Memory B cell (primary cell): ENCODE data around the gene FPR3.
A peak's percentile ranks its signal among the peaks of the same experiment; 100 is the strongest.

Experiments used
- ATAC-seq: fragments of 150-1000 bp; cut with Tn5 transposase; 2 replicates; pipeline ENCODE4 v1.10.0; 2021; ENCODE audit warnings: low read depth, mild to moderate bottlenecking, moderate library complexity
- DNase-seq, 2 donors: peaks; one replicate each; pipeline ENCODE4 v3.0.0; 2022; ENCODE audit warnings: low spot score in 2 of 2
- H3K27ac Mint-ChIP-seq: one replicate; pipeline ENCODE4 v1.8.0; 2022; ENCODE audit warnings: mild to moderate bottlenecking, moderate library complexity, mixed read lengths
- H3K27me3 Mint-ChIP-seq: one replicate; pipeline ENCODE4 v1.8.0; 2022; ENCODE audit warnings: mixed read lengths
- H3K36me3 Mint-ChIP-seq: one replicate; pipeline ENCODE4 v1.8.0; 2022; ENCODE audit warnings: mild to moderate bottlenecking, mixed read lengths
- H3K4me1 Mint-ChIP-seq: one replicate; pipeline ENCODE4 v1.8.0; 2022; ENCODE audit warnings: mixed read lengths
- H3K4me3 Mint-ChIP-seq: one replicate; pipeline ENCODE4 v1.8.0; 2022; ENCODE audit warnings: mild to moderate bottlenecking, moderate library complexity, mixed read lengths
- H3K9me3 Mint-ChIP-seq: one replicate; pipeline ENCODE4 v1.8.0; 2022; ENCODE audit warnings: mixed read lengths

The FPR3 gene, protein sequence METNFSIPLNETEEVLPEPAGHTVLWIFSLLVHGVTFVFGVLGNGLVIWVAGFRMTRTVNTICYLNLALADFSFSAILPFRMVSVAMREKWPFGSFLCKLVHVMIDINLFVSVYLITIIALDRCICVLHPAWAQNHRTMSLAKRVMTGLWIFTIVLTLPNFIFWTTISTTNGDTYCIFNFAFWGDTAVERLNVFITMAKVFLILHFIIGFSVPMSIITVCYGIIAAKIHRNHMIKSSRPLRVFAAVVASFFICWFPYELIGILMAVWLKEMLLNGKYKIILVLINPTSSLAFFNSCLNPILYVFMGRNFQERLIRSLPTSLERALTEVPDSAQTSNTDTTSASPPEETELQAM

DNA sequence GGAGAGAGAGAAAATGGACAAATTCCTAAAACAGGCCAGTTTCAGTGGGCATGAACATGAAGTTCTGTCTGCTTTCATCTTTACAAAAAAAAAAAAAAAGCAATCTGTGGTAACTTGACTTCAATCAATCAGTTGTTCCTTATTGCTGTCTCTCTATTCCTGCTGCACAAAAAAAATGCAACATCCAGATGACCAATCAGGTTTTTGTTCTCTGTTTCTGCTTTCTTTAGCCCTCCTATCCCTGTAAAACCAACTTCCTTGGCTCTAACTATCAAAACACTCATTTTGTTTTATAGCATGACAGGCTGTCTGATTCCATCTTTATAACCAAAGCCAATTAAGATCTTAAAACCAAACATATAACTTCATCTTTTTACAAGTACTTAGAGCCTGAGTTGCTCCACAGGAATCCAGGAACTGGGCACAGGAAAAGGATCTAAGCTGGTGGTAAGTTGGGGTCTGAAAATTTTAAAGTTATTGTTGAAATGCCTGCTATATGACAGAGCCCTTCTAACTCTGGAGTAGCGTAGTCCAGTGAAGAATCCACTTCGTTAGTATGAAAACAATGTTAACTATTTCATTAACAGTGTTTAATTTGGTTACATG, at the start of gene FPR3:
Gene FPR3 (plus strand): TSS at position 273 of the 606 bp plus-strand sequence. CDS start 28,592 bp downstream, outside the sequence.
- H3K4me1 Mint-ChIP-seq = no peaks in the 10 kb centered on the region
- H3K27me3 Mint-ChIP-seq = peaks cover 10% of the 10 kb centered on the region
- H3K27ac Mint-ChIP-seq = no peak within 1 kb of the TSS
- no peak within 1 kb of the TSS for H3K4me3 Mint-ChIP-seq
- ATAC-seq (no peak), DNase-seq (no peak)
- H3K36me3 Mint-ChIP-seq = peaks cover 2% of the 10 kb centered on the region
- H3K9me3 Mint-ChIP-seq = peaks cover 5% of the 10 kb centered on the region

DNA sequence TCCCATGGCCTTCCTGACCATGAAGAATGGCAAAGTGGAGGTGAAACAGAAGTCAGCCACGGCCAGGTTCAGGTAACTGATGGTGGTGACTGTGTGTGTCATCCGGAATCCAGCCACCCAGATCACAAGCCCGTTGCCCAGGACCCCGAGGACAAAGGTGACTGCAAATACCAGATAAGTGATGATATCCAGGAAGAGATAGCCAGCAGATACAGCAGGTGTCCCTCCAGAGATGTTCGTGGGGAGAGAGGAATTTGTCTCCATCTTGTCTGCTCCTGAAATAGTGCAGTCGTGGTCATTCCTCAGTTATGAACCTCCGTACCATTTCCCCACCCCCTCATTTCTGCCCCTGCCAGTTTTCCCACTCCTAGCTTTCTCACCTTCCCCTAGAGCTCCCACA, 48.2 kb upstream of the FPR3 start:
- Mint-ChIP-seq H3K27me3 (no peaks in the 10 kb centered on the region), H3K27ac (no peak overlapping the region), H3K9me3 (peaks cover 10% of the 10 kb centered on the region), H3K4me3 (no peak overlapping the region), H3K36me3 (no peaks in the 10 kb centered on the region), H3K4me1 (peaks cover 6% of the 10 kb centered on the region)
- ATAC-seq = no peak
- no peak for DNase-seq

DNA sequence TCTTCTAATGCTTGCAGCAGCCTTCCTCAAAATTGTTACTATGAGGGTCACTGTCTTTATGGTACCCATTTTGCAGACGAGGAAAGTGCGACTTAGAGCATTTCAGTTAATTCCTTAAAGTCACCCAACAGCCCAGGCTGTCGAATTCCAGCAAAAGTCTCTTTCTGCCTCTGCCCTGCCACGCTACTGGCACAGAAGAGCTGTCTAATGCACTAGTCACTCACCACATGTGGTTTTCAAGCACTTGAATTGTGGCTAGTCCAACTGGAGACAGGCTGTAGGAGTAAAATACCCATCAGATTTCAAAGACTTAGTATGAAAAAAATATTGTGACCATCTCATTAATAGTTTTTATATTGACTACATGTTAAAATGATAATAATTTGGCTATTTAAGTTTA, 45.0 kb upstream of the FPR3 start:
- no peak overlapping the region for H3K27ac Mint-ChIP-seq
- peaks cover 16% of the 10 kb centered on the region for H3K9me3 Mint-ChIP-seq
- no peak overlapping the region for H3K4me3 Mint-ChIP-seq
- H3K27me3 Mint-ChIP-seq = no peaks in the 10 kb centered on the region
- ATAC-seq (no peak), DNase-seq (no peak)
- peaks cover 2% of the 10 kb centered on the region for H3K36me3 Mint-ChIP-seq
- peaks cover 10% of the 10 kb centered on the region for H3K4me1 Mint-ChIP-seq

DNA sequence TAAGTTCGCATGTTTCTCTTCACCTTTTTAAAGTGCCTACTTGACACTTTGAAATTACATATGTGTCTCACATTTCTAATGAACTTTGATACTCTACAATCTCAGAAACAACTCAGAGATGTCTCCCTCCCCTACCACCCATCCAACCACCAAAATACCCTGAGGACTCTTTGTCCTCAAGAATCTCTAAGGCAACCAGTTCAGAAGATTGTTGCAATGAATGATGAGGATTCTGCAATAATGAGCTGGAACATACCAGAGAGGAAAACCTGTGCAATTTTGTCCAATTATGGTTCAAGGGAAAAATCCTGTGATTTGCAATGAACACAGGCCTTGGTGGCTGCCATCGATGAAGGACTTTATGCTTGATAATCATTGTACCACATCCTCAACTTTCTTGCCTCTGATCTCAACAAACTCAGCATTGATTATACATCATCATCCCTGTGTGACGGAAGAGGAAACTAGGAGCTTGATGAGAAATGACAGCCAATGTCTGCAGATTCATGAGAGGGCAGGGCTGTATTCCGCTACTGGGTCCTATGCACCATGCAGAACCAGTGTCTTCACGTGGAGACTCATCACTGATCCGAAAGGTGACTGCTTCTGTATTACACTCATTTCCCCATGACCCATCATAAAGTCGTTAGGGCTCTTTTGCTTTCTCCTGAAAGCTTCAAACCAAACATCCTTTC, 44.4 kb upstream of the FPR3 start:
- peaks cover 2% of the 10 kb centered on the region for H3K36me3 Mint-ChIP-seq
- peaks cover 16% of the 10 kb centered on the region for H3K9me3 Mint-ChIP-seq
- H3K4me3 Mint-ChIP-seq = no peak overlapping the region
- DNase-seq (no peak), ATAC-seq (no peak)
- H3K27me3 Mint-ChIP-seq = peaks cover 2% of the 10 kb centered on the region
- peaks cover 10% of the 10 kb centered on the region for H3K4me1 Mint-ChIP-seq
- H3K27ac Mint-ChIP-seq = no peak overlapping the region

DNA sequence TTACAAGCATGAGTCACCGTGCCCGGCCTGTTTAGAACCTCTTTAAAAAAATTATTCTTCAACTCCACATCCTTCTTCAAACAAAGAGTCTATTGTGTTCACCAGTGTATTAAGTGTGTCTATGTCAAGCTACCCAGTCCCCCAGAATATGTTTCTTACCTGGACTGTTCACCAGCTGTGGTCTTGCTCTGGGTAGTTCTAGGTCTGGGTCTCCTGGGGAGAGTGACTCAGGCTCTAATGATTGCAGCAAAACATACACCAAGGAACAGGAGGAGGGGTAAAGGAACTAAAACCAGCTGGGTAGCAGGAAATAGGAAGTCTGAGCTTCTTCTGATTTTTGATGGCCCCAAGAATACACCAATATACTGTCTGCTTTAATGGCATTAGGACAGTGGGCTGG, 43.3 kb upstream of the FPR3 start, which contains the start of gene FPR1:
Gene FPR1 (minus strand): TSS at position 224 of the 400 bp plus-strand sequence. CDS start 4,884 bp downstream, outside the sequence.
- H3K36me3 Mint-ChIP-seq = peaks cover 2% of the 10 kb centered on the region
- DNase-seq (no peak), ATAC-seq (peak; percentile 79)
- peaks cover 10% of the 10 kb centered on the region for H3K4me1 Mint-ChIP-seq
- peaks cover 19% of the 10 kb centered on the region for H3K9me3 Mint-ChIP-seq
- H3K27ac Mint-ChIP-seq = no peak within 1 kb of the TSS
- peak within 1 kb of the TSS; percentile 18 for H3K4me3 Mint-ChIP-seq
- H3K27me3 Mint-ChIP-seq = peaks cover 5% of the 10 kb centered on the region

DNA sequence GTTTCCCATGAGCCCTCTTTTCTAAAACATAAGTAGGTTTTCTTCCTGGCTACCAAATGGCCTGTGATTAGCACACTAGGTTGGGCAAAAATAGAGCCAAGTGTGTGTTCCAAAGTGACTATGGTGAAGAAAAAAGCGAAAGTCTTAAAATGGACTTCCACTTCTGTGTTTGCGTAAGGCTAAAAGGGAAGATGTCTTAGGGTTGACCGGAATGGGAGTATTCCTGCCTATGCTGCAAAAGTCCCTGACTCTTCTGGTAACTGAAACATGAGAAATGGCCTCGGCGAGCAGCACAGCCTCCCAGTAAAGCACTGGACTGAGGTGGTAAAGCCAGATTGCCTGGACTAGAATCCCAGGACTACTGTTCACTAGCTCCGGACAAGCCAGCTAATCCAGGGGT, 40.8 kb upstream of the FPR3 start:
- Mint-ChIP-seq H3K9me3 (peaks cover 15% of the 10 kb centered on the region), H3K27me3 (peaks cover 5% of the 10 kb centered on the region), H3K4me3 (no peak overlapping the region), H3K36me3 (peaks cover 2% of the 10 kb centered on the region), H3K27ac (no peak overlapping the region), H3K4me1 (peaks cover 10% of the 10 kb centered on the region)
- no peak for ATAC-seq
- DNase-seq = no peak

DNA sequence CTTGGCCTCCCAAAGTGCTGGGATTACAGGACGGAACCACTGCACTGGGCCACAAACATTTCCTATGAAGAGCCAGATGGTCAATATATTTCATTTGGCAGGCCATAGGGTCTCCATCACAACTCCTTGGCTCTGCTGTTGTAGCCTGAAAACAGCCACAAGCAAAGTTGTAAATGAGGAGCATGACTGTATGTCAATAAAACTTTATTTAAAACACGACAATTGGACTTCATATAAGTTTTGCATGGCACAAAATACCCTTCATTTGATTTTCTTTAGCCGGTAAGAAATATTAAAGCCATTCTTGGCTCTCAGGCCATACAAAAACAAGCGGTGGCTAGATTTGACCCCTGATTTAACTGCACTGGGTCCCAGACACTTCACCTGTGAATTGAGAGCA, 40.2 kb upstream of the FPR3 start:
- H3K27me3 Mint-ChIP-seq = peaks cover 5% of the 10 kb centered on the region
- ATAC-seq = no peak
- peaks cover 14% of the 10 kb centered on the region for H3K9me3 Mint-ChIP-seq
- DNase-seq = no peak
- peaks cover 2% of the 10 kb centered on the region for H3K36me3 Mint-ChIP-seq
- H3K27ac Mint-ChIP-seq = no peak overlapping the region
- no peak overlapping the region for H3K4me3 Mint-ChIP-seq
- peaks cover 10% of the 10 kb centered on the region for H3K4me1 Mint-ChIP-seq

DNA sequence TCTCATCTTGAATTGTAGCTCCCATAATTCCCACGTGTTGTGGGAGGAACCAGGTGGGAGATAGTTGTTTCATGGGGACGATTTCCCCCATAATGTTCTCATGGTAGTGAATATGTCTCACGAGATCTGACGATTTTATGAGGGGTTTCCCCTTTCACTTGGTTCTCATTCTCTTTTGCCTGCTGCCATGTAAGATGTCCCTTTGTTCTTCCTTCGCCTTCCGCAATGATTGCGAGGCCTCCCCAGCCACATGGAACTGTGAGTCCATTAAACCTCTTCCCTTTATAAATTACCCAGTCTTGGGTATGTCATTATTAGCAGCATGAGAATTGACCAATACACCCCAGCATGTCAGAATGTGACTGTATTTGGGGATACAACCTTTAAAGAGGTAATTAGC, 39.4 kb upstream of the FPR3 start:
- DNase-seq (no peak), ATAC-seq (no peak)
- Mint-ChIP-seq H3K27me3 (peaks cover 5% of the 10 kb centered on the region), H3K4me3 (no peak overlapping the region), H3K9me3 (peaks cover 14% of the 10 kb centered on the region), H3K27ac (no peak overlapping the region), H3K4me1 (peaks cover 10% of the 10 kb centered on the region), H3K36me3 (peaks cover 2% of the 10 kb centered on the region)

DNA sequence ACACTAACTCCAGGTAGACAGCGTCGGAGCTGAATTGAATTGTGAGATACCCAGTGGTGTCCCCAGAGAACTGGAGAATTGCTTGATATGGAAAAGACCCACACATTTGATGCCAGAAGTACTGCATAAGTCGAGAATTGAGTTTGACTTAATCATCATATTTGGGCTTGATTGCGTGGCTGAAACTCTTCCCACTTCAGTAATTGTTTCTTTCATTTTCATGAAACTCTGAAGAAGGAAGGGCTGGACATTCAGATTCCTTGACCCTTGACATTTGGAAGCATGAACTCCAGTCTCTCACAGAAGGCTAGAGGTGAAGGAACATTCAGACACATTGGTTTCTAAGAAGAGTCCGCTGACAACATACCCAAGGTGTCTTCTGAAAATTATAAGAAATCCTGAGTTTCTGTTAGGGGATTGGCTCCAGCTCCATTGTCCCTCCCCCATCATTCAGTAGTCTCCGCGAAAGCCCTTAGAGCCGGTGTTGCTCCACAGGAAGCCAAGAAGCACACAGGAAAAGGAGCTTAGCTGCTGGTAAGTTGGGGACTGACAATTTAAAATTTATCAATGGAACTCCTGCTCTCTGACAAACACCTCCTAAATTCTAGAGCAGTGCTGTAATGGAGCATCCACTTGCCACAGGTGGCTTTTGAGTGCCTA, 34.1 kb upstream of the FPR3 start, which contains the start of gene FPR2:
Gene FPR2 (plus strand): TSS at position 484 of the 660 bp plus-strand sequence. CDS start 7,479 bp downstream, outside the sequence.
- Mint-ChIP-seq H3K9me3 (peaks cover 10% of the 10 kb centered on the region), H3K27me3 (peaks cover 16% of the 10 kb centered on the region), H3K27ac (no peak within 1 kb of the TSS), H3K36me3 (no peaks in the 10 kb centered on the region), H3K4me3 (no peak within 1 kb of the TSS), H3K4me1 (peaks cover 4% of the 10 kb centered on the region)
- ATAC-seq (no peak), DNase-seq (no peak)

DNA sequence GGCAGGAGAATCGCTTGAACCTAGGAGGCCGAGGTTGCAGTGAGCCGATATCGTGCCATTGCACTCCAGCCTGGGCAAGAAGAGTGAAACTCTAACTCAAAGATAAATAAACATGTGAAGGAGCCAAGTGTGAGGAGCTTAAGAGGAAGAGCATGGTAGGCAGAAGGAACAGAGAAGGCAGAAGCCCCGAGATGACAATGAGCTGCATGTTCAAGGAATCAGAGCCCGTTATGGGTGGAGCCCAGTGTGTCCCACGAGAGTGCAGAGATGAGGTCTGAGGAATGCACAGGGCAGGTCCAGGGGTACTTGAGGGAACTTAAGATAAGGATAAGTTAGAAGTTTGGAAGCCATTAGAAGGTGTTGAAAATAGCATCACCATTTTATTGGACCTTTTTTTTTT, 33.3 kb upstream of the FPR3 start:
- Mint-ChIP-seq H3K36me3 (no peaks in the 10 kb centered on the region), H3K4me3 (no peak overlapping the region), H3K27me3 (peaks cover 16% of the 10 kb centered on the region), H3K4me1 (peaks cover 4% of the 10 kb centered on the region), H3K27ac (no peak overlapping the region), H3K9me3 (peaks cover 9% of the 10 kb centered on the region)
- ATAC-seq (no peak), DNase-seq (no peak)

DNA sequence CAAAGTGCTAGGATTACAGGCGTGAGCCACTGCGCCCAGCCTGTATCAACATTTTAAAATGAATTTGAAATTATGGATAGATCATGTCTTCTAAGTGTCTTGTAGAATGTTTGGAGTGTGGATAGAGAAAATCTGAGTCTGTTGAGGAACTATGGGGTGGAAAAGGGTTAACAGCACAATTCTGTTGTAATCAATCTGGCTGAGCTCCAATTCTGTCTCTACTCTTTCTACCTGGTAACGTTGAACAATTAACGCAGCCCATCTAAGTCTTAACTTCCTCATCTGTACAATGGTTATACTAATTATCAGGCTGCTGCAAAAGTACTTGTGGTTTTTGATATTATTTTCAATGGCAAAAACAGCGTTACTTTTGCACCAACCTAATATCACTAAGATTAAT, 29.9 kb upstream of the FPR3 start:
- H3K4me3 Mint-ChIP-seq = no peak overlapping the region
- no peaks in the 10 kb centered on the region for H3K36me3 Mint-ChIP-seq
- peaks cover 16% of the 10 kb centered on the region for H3K27me3 Mint-ChIP-seq
- no peak for ATAC-seq
- H3K9me3 Mint-ChIP-seq = peaks cover 9% of the 10 kb centered on the region
- H3K27ac Mint-ChIP-seq = no peak overlapping the region
- DNase-seq = no peak
- H3K4me1 Mint-ChIP-seq = peaks cover 4% of the 10 kb centered on the region

DNA sequence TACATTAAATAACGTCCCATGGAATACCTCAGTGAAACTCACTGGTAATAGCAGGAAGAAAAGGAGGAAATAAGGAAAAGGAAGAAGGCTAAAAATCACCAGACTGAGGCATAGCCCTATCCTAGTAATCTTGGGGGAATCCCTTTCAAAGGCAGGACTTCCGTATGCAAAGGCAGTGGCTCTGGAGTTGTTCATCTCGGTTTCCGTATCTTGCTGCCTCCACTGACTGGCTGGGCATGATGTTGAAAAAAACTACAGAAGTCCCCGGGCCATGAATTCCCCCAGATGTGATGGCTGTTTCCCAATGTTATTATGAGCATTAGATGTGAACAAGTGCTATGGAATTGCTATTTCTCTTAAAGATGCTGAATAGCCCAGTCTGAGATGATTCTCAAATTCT, 28.5 kb upstream of the FPR3 start:
- no peak for ATAC-seq
- no peak overlapping the region for H3K4me3 Mint-ChIP-seq
- no peaks in the 10 kb centered on the region for H3K36me3 Mint-ChIP-seq
- peaks cover 16% of the 10 kb centered on the region for H3K27me3 Mint-ChIP-seq
- H3K27ac Mint-ChIP-seq = no peak overlapping the region
- no peak for DNase-seq
- H3K4me1 Mint-ChIP-seq = peaks cover 4% of the 10 kb centered on the region
- H3K9me3 Mint-ChIP-seq = peaks cover 9% of the 10 kb centered on the region

DNA sequence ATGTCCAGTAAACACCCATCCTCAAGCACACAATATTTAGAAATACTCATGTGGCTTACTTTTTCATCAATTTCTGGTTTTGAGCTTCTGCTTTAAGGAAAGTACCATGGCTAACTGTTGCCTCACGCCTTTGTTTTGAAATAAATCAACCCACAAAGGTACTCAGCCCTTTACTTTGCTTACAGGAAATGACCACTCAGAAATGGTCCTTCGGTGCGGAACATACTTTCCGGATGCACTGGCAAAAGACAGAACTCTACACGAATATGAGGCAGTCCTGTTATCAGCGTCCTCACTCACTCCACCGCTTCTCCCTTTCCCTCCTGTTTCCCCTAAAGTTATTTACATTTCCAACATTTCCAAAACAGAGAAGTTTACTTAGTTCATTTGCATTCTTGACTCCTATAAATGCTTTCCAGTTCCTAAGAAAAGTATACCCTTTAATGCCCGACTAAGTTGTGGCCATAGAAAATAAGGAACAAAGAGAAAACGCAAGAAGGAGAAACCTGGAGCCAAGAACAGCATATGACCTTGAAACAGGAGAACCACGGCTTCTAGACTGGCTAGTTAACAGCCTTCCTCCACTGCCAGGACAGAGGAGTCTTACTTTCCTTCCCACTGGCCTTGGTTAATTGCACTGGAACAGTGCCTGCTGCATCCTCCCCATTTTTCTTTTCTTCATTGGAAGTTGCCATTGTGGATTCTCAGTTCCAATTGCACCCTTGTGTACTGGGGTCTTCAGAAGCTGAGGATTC, 23.4 kb upstream of the FPR3 start:
- Mint-ChIP-seq H3K27ac (no peak overlapping the region), H3K27me3 (peaks cover 6% of the 10 kb centered on the region), H3K36me3 (no peaks in the 10 kb centered on the region), H3K4me3 (no peak overlapping the region), H3K9me3 (peaks cover 2% of the 10 kb centered on the region), H3K4me1 (peaks cover 2% of the 10 kb centered on the region)
- no peak for DNase-seq
- no peak for ATAC-seq
